ENCODE data around the gene OR2H2. TPM values are rescaled to one million over a fixed set of nuclear protein-coding genes. Genes with fewer than 3 reads are reported as not detected.

Gene OR2H2
- total and polyA plus RNA-seq, 4 donors: not detected

GRCh38 chr6:29603930-29604329, 19.0 kb downstream of the OR2H2 start:
- WGBS: 87% methylated on average over 2 of the region's 2 CpGs
- Histone ChIP-seq H3K4me3 (ENCODE audit: low read depth in 1 of 3, low read length in 3 of 3) (no peak overlapping the region), H3K27me3 (ENCODE audit: control insufficient read depth in 4 of 4, insufficient read depth in 4 of 4, low read length in 3 of 4) (no peaks in the 10 kb centered on the region), H3K9me3 (ENCODE audit: control insufficient read depth in 4 of 4, low read length in 3 of 4) (no peaks in the 10 kb centered on the region), H3K27ac (ENCODE audit: low read depth in 1 of 2, low read length in 2 of 2) (no peak overlapping the region), H3K4me1 (ENCODE audit: control insufficient read depth in 4 of 4, insufficient read depth in 4 of 4, low read length in 3 of 4) (no peaks in the 10 kb centered on the region), H3K36me3 (ENCODE audit: control insufficient read depth in 4 of 4, insufficient read depth in 3 of 4, low read depth in 1 of 4, low read length in 3 of 4) (no peaks in the 10 kb centered on the region), H3K9ac (ENCODE audit: low read depth in 1 of 2, low read length in 2 of 2) (no peak overlapping the region)
- TF ChIP-seq CTCF (IDR thresholded peaks at IDR 0.05; ENCODE audit: low read depth, low read length, missing input control): no peak
- TF ChIP-seq GABPA (IDR thresholded peaks at IDR 0.05 in 1 of 2, conservative IDR thresholded peaks at IDR 0.05 in 1 of 2): no peak
- TF ChIP-seq ZBTB33 (IDR thresholded peaks at IDR 0.05): no peak
- no peak for DNase-seq (ENCODE audit: low spot score)

- Histone ChIP-seq H3K4me3 (ENCODE audit: low read depth in 1 of 3, low read length in 3 of 3) (no peak overlapping the region), H3K27me3 (ENCODE audit: control insufficient read depth in 4 of 4, insufficient read depth in 4 of 4, low read length in 3 of 4) (no peaks in the 10 kb centered on the region), H3K27ac (ENCODE audit: low read depth in 1 of 2, low read length in 2 of 2) (no peak overlapping the region), H3K4me1 (ENCODE audit: control insufficient read depth in 4 of 4, insufficient read depth in 4 of 4, low read length in 3 of 4) (no peaks in the 10 kb centered on the region), H3K9me3 (ENCODE audit: control insufficient read depth in 4 of 4, low read length in 3 of 4) (no peaks in the 10 kb centered on the region), H3K9ac (ENCODE audit: low read depth in 1 of 2, low read length in 2 of 2) (no peak overlapping the region), H3K36me3 (ENCODE audit: control insufficient read depth in 4 of 4, insufficient read depth in 3 of 4, low read depth in 1 of 4, low read length in 3 of 4) (no peaks in the 10 kb centered on the region)
- no peak for TF ChIP-seq GABPA (IDR thresholded peaks at IDR 0.05 in 1 of 2, conservative IDR thresholded peaks at IDR 0.05 in 1 of 2)
- DNase-seq (ENCODE audit: low spot score): no peak
These were observed 23.2 kb downstream of the OR2H2 start for GRCh38 chr6:29608131-29608530.

- H3K9ac ChIP-seq (ENCODE audit: low read depth in 1 of 2, low read length in 2 of 2): no peak overlapping the region
- no peak overlapping the region for H3K4me3 ChIP-seq (ENCODE audit: low read depth in 1 of 3, low read length in 3 of 3)
- H3K4me1 ChIP-seq (ENCODE audit: control insufficient read depth in 4 of 4, insufficient read depth in 4 of 4, low read length in 3 of 4): no peaks in the 10 kb centered on the region
- no peaks in the 10 kb centered on the region for H3K27me3 ChIP-seq (ENCODE audit: control insufficient read depth in 4 of 4, insufficient read depth in 4 of 4, low read length in 3 of 4)
- TF ChIP-seq SP1 (IDR thresholded peaks at IDR 0.05): no peak
- TF ChIP-seq ZBTB33 (IDR thresholded peaks at IDR 0.05): no peak
- no peak for TF ChIP-seq FOXA1 (IDR thresholded peaks at IDR 0.05)
- no peak for TF ChIP-seq RAD21 (IDR thresholded peaks at IDR 0.05)
- TF ChIP-seq JUND (IDR thresholded peaks at IDR 0.05): no peak
- no peak for TF ChIP-seq HNF4G (IDR thresholded peaks at IDR 0.05)
- TF ChIP-seq ATF3 (IDR thresholded peaks at IDR 0.05): no peak
- H3K9me3 ChIP-seq (ENCODE audit: control insufficient read depth in 4 of 4, low read length in 3 of 4): no peaks in the 10 kb centered on the region
- DNase-seq (ENCODE audit: low spot score): no peak
- H3K27ac ChIP-seq (ENCODE audit: low read depth in 1 of 2, low read length in 2 of 2): no peak overlapping the region
- WGBS: 80% methylated on average over 4 of the region's 4 CpGs
- no peaks in the 10 kb centered on the region for H3K36me3 ChIP-seq (ENCODE audit: control insufficient read depth in 4 of 4, insufficient read depth in 3 of 4, low read depth in 1 of 4, low read length in 3 of 4)
These were observed 25.6 kb downstream of the OR2H2 start for GRCh38 chr6:29610540-29610939.

All from liver (tissue), 9 donors.